ENCODE data around the gene C2CD4D. TPM values are rescaled to one million over a fixed set of nuclear protein-coding genes. Genes with fewer than 3 reads are reported as not detected.

C2CD4D gene
- total RNA-seq, 1 experiment from 2014 or later: 0.94 TPM

DNA sequence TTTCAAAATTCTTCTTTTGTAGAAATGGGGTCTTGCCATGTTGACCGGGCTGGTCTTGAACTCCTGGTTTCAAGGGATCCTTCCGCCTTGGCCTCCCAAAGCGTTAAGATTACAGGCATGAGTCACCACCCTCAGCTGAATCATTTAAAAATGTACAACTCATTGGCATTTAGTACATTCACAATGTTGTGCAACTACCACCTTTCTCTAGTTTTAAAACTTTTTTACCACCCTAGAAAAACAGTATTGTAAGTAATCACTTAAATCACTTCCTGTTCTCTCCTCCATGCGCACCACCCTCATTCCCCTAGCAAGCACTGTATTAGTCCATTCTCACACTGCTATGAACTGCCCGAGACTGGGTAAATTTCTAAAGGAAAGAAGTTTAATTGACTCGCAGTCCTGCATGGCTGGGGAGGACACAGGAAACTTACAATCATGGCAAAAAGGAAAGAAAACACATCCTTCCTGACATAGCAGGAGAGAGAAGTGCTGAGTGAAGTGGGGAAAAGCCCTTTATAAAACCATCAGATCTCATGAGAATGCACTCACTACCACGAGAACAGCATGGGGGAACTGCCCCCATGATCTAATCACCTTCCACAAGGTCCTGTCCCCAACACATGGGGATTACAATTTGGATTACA, 28.3 kb upstream of the C2CD4D start:
- Mint-ChIP-seq H3K4me1 (peaks cover 8% of the 10 kb centered on the region), H3K36me3 (no peaks in the 10 kb centered on the region), H3K9me3 (no peaks in the 10 kb centered on the region), H3K27me3 (ENCODE audit: low read depth) (peaks cover 51% of the 10 kb centered on the region), H3K4me3 (no peak overlapping the region), H3K27ac (no peak overlapping the region)
- no peak for DNase-seq (ENCODE audit: low spot score)
- TF ChIP-seq, protein P1, sequence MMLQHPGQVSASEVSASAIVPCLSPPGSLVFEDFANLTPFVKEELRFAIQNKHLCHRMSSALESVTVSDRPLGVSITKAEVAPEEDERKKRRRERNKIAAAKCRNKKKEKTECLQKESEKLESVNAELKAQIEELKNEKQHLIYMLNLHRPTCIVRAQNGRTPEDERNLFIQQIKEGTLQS (CRISPR knock-in tag; conservative IDR thresholded peaks at IDR 0.05): no peak
- TF ChIP-seq RORB (CRISPR knock-in tag; IDR thresholded peaks at IDR 0.05) (no peak), TEAD4 (CRISPR knock-in tag; IDR thresholded peaks at IDR 0.05) (no peak), ZNF423 (CRISPR knock-in tag; IDR thresholded peaks at IDR 0.05) (no peak), ZNF232 (CRISPR knock-in tag; IDR thresholded peaks at IDR 0.05) (no peak), NR2C2 (CRISPR knock-in tag; IDR thresholded peaks at IDR 0.05) (no peak), NR3C1 (CRISPR knock-in tag; conservative IDR thresholded peaks at IDR 0.05; ENCODE audit: low read depth) (no peak), SMAD3 (CRISPR knock-in tag; IDR thresholded peaks at IDR 0.05; ENCODE audit: borderline replicate concordance) (no peak), ESRRA (CRISPR knock-in tag; IDR thresholded peaks at IDR 0.05; ENCODE audit: borderline replicate concordance) (no peak), ZNF263 (CRISPR knock-in tag; IDR thresholded peaks at IDR 0.05; ENCODE audit: low read depth) (no peak), ZNF416 (CRISPR knock-in tag; IDR thresholded peaks at IDR 0.05) (no peak), NFATC4 (CRISPR knock-in tag; IDR thresholded peaks at IDR 0.05) (no peak), ZNF671 (CRISPR knock-in tag; IDR thresholded peaks at IDR 0.05) (no peak), ZNF219 (CRISPR knock-in tag; IDR thresholded peaks at IDR 0.05; ENCODE audit: borderline replicate concordance) (no peak)
- TF ChIP-seq, protein P2, sequence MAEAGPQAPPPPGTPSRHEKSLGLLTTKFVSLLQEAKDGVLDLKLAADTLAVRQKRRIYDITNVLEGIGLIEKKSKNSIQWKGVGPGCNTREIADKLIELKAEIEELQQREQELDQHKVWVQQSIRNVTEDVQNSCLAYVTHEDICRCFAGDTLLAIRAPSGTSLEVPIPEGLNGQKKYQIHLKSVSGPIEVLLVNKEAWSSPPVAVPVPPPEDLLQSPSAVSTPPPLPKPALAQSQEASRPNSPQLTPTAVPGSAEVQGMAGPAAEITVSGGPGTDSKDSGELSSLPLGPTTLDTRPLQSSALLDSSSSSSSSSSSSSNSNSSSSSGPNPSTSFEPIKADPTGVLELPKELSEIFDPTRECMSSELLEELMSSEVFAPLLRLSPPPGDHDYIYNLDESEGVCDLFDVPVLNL (CRISPR knock-in tag; IDR thresholded peaks at IDR 0.05; ENCODE audit: borderline replicate concordance, low read depth): no peak
- TF ChIP-seq, protein P3, sequence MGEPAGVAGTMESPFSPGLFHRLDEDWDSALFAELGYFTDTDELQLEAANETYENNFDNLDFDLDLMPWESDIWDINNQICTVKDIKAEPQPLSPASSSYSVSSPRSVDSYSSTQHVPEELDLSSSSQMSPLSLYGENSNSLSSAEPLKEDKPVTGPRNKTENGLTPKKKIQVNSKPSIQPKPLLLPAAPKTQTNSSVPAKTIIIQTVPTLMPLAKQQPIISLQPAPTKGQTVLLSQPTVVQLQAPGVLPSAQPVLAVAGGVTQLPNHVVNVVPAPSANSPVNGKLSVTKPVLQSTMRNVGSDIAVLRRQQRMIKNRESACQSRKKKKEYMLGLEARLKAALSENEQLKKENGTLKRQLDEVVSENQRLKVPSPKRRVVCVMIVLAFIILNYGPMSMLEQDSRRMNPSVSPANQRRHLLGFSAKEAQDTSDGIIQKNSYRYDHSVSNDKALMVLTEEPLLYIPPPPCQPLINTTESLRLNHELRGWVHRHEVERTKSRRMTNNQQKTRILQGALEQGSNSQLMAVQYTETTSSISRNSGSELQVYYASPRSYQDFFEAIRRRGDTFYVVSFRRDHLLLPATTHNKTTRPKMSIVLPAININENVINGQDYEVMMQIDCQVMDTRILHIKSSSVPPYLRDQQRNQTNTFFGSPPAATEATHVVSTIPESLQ (CRISPR knock-in tag; IDR thresholded peaks at IDR 0.05): no peak
- TF ChIP-seq, protein P4, sequence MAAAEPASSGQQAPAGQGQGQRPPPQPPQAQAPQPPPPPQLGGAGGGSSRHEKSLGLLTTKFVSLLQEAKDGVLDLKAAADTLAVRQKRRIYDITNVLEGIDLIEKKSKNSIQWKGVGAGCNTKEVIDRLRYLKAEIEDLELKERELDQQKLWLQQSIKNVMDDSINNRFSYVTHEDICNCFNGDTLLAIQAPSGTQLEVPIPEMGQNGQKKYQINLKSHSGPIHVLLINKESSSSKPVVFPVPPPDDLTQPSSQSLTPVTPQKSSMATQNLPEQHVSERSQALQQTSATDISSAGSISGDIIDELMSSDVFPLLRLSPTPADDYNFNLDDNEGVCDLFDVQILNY (CRISPR knock-in tag; IDR thresholded peaks at IDR 0.05): no peak
- TF ChIP-seq, protein P5, sequence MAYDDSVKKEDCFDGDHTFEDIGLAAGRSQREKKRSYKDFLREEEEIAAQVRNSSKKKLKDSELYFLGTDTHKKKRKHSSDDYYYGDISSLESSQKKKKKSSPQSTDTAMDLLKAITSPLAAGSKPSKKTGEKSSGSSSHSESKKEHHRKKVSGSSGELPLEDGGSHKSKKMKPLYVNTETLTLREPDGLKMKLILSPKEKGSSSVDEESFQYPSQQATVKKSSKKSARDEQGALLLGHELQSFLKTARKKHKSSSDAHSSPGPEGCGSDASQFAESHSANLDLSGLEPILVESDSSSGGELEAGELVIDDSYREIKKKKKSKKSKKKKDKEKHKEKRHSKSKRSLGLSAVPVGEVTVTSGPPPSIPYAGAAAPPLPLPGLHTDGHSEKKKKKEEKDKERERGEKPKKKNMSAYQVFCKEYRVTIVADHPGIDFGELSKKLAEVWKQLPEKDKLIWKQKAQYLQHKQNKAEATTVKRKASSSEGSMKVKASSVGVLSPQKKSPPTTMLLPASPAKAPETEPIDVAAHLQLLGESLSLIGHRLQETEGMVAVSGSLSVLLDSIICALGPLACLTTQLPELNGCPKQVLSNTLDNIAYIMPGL (CRISPR knock-in tag; IDR thresholded peaks at IDR 0.05): no peak
- TF ChIP-seq, protein P6, sequence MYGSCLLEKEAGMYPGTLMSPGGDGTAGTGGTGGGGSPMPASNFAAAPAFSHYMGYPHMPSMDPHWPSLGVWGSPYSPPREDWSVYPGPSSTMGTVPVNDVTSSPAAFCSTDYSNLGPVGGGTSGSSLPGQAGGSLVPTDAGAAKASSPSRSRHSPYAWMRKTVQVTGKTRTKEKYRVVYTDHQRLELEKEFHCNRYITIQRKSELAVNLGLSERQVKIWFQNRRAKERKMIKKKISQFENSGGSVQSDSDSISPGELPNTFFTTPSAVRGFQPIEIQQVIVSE (CRISPR knock-in tag; IDR thresholded peaks at IDR 0.05; ENCODE audit: borderline replicate concordance): no peak
- TF ChIP-seq, protein P7, sequence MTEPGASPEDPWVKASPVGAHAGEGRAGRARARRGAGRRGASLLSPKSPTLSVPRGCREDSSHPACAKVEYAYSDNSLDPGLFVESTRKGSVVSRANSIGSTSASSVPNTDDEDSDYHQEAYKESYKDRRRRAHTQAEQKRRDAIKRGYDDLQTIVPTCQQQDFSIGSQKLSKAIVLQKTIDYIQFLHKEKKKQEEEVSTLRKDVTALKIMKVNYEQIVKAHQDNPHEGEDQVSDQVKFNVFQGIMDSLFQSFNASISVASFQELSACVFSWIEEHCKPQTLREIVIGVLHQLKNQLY (CRISPR knock-in tag; IDR thresholded peaks at IDR 0.05): no peak
- ChIA-PET POLR2A (no interaction called here), CTCF (no interaction called here)
- no peak for ATAC-seq

All from WTC11 (cell line).